ENCODE measurements around the gene STRA8.

STRA8 gene

DNA sequence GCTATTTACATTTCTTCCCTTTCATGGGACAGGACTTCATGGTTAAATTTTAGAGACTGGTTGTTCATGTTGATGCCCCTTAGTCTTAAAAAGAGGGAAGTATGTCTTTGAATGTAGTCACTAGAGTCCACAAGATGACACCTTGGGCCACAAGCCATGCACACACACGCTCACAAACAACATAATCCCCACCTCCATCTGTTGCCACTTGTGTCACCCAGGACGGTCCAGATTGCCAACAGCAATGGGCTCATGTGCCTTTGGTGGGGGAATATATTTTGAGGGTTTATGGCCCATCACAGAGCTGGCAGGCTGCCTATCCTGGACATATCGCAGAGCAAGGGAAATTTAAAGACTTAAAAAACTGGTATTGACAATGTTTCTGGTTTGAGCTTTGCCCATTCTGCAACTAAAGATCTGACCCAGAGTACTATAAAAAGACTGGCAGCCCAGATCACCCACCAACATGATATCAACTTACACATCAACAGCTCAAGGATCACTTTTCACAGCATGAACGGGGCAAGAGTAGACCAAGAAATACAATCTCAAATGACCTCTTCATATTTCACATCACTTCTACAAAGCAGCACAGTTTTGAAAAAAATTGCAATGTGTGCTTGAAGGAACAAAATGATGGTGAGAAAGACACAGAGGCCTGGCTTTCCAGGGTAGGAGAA lies 50.5 kb downstream of the STRA8 start:
- no peak for DNase-seq (ENCODE audit: low read depth, low spot score)
- no peak overlapping the region for H3K4me3 ChIP-seq (ENCODE audit: low read length)

DNA sequence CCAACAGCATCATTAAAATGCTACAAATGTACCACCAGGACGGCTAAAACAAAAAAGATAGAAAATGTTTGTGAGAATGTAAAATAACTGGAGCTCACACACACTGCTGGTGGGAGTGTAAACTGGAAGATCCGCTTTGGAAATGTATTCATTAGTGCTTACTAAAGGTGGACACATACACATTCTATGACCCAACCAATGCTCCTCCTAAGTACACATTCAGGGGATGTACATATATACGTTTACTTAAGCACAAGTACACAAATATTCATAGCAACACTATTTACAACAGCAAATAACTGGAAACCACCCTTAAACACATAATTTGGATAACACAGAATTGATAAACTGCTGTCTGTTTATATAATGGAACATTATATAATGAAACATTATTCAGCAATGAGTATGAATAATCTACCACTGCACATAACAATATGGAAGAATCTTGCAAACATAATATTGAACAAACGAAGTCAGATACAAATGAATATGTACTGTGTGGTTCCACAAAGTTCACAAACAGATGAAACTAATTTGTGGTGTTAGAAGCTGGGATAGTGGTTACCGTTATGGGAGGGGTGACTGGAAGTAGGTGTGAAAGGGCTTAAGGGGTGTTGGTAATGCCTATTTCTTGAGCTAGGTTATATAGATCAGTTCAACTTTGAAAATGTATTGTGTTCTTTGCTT lies 52.1 kb downstream of the STRA8 start:
- no peak for DNase-seq (ENCODE audit: low read depth, low spot score)
- no peak overlapping the region for H3K4me3 ChIP-seq (ENCODE audit: low read length)

DNA sequence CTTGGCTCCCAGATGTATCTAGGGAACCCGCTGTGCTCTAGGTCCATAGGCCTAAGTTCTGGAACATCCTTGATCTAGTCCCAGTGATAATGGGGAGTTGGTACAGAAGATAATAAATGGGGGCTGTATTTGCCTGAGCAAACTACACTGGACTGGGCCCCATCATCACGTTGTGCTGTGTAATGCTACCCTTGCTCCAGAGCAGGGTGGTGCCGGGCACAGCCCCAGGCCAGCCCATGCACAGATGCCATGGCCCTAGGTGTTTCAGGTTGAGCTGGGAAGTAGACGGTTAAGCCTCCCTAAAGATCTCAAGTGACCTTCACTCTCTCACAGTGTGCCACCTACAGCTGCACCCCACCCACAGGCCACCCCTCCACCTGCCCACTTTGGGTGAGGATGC lies 53.2 kb downstream of the STRA8 start:
- no peak overlapping the region for H3K4me3 ChIP-seq (ENCODE audit: low read length)
- no peak for DNase-seq (ENCODE audit: low read depth, low spot score)

- no peak overlapping the region for H3K4me3 ChIP-seq (ENCODE audit: low read length)
- no peak for DNase-seq (ENCODE audit: low read depth, low spot score)
Observed at GRCh38 chr7:135290594-135290993, 57.0 kb downstream of the STRA8 start.

- H3K4me3 ChIP-seq (ENCODE audit: low read length), result no peak overlapping the region
- no peak for DNase-seq (ENCODE audit: low read depth, low spot score)
Observed at GRCh38 chr7:135291809-135292253, 58.2 kb downstream of the STRA8 start.

DNA sequence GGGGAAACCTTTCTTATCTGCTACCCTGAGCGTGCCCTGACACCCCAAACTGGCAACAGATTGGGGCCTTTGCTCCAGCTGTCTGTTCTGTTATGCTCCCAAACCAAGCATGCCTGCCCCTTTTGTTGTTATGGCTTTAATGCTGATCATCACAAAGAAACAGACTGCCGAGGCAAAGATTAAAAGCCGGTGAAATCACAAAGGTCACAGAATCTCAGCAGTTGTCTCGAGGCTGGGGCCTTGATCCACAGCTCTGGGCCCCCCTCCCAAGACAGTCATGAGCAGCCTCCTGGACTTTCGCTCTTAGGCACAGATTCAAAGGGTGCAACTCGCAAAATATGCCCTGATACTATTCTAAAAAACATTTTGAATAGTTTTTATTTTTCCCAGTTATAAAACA lies 65.6 kb downstream of the STRA8 start:
- DNase-seq (ENCODE audit: low read depth, low spot score), result no peak
- no peak overlapping the region for H3K4me3 ChIP-seq (ENCODE audit: low read length)

DNA sequence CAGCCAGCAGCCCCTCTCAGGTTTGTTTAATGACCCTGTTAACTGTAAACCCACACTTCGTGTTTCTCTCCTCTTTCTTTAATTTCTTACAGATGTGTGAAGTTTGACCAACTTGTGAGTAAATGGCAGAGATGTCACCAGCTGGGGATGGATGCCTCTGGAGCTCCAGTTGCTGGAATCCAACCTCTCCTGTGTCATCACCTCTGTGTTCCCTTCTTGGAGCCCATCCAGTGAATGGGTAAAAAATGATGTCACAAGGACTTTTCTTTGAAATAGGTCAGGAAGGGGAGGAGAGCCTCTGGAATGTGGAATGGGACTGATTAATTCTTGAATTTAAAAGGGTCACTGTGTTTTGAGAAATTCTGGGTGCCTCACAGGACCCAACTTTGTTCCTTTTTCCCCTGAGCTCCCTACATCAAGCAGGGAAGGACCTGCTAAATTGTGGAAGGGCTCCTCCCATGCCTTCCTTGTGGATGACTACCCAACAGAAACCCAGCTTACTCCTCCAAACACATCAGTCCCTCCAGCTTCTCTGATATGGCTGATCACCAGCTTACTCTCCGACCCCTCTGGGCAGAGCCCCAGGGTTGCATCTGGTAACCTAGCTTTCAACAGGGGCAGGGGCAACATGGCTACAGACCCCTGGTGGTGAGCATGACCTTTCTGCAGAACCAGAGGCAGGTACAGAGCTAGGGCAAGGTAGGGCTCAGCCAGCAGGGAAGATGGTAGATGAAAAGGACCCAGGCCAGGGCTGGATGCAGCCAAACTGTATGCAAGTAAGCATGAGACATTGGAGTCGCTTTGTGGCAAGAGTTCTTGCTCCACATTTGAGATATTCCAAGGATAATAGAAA lies 67.5 kb downstream of the STRA8 start:
- DNase-seq (ENCODE audit: low read depth, low spot score), result no peak
- no peak overlapping the region for H3K4me3 ChIP-seq (ENCODE audit: low read length)

Data from Jurkat, Clone E6-1 (cell line).